GM21360 (cell line): ENCODE results near the gene MRPS27.
A peak's percentile ranks its signal among the peaks of the same experiment; 100 is the strongest.
"Not testable (repeated sequence)": the region's sequence is repeated elsewhere in the genome, so short reads cannot be mapped to it uniquely, and the experiment has no call there.

Experiments
- ATAC-seq: cut with Tn5 transposase; IDR thresholded peaks from one replicate; pipeline ENCODE4 v1.9.1; 2021; ENCODE audit warnings: mild to moderate bottlenecking, moderate library complexity; ENCODE audit not compliant: unreplicated experiment

The MRPS27 gene

DNA sequence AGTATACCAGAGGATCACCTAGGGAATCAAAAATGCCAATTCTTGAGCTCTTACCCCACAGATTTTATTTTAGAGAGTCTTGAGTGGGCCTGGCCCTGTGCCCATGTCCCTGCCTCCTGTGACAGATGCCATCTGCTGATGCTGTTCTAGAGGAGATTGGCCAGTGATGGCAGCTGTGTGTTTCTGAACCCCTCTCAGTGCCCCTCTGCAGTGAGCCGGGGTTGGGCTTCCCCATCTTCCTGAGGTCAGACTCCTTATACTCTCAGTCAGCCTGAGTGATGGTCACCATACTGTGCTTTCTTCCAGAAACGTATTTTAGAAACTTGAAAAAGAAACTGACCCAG, 6.2 kb upstream of the MRPS27 start:
- ATAC-seq = no peak

DNA sequence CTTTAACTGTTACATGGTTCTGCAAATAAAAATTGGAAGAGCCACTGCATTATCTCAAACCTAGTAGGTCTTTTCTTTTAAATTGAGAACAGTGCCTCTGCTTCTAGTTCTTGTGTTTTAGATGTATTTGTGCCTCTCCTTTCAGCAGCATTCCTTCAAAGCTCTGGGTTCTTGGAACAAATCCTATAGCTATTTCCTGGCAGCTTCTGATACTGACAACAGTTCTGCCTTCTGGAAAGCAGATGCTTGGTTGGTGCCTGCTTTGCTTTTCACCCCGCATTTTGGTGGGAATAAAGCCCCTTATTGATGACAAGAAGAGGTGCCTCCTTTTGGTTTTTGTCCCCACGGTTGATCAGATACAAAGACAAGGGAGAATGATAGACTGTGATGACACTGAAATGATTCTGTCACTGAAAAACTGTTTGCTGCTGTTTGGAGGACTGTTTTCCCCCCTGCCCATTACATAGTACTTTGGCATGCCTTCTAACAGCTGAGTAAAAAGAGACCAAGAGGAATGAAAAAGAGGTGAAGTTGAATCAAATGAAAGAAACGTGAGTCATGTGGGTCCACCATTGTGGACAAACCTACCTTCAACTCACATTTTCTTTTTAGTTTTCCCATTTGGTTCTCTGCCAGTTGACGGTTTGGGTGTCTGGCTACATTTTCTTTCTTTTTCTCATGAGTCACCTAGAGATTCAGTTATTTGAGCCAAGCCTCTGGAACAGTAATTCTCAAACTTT, 5.7 kb upstream of the MRPS27 start:
- ATAC-seq = no peak

DNA sequence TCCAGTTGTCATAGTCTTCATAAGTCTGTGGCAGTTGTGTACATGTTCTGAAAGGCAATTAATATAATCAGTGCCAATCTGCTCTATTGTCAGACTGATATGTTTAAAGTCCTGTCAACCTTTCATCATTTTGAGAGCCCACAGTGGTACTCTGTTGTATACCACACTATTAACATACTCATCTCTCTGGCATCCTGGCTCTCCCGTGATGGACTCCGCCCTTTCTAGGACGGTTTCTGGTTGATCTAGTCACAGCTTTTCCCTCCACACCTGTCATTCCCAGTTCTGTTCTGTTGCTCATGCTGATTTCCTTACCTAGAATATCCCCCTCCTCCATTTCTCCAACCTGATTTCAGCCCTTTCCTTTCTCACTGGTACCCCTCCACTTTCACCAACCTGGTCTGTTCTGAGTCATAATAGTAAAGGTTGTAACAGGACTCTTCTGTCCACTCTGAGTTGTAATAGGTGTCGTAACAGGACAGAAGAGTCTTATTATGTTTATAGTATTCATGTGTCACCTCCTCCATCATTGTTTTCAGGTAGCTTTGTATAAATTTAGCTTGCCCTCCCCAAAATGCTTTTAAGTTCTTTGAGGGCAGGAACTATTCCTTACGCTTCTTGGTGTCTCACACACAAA, 4.3 kb upstream of the MRPS27 start:
- no peak for ATAC-seq

DNA sequence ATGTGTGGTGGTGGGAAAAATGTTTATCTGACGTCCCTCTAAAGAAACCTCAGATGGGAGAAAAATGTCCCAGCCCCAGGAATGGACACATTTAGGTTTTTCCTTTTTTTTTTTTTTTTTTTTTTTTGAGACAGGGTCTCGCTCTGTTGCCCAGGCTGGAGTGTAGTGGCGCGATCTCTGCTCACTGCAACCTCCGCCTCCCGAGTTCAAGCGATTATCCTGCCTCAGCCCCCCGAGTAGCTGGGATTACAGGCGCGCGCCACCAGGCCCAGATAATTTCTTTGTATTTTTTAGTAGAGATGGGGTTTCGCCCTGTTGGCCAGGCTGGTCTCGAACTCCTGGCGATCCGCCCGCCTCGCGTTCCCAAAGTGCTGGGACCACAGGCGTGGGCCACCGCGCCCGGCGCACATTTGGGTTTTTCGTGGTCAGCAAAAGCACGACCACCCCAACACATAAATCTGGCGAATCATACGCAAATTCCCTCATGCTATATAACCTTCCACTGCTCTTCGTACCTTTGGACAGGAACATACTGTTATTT, 535 bp downstream of the MRPS27 start:
- not testable (repeated sequence) for ATAC-seq

DNA sequence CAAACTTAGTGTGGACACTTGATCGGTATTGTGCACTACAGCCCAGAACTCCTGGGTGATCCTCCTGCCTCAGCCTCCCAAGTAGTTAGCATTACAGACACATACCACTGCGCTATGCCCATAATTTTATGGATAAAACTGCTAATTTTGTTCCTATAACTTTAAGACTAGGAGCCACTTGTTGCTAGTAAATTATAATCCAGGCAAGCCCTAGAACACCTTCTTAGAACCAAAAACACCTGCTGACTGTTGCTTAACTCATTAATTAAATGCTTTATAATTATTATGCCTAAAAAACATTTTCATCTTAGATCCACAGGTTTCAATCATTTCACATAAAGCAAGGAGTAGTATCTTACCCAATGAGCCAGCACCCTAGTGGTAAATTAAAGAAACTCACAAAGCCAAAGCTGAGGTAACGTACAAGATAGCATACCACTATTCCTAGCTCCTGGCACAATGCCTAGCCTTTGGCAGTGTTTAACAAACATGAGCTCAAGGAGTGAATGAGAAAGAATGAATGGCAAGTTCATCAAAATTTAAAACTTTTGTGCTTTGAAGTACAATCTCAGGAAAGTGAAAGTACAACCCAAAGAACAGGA, 5.4 kb downstream of the MRPS27 start:
- ATAC-seq = no peak

DNA sequence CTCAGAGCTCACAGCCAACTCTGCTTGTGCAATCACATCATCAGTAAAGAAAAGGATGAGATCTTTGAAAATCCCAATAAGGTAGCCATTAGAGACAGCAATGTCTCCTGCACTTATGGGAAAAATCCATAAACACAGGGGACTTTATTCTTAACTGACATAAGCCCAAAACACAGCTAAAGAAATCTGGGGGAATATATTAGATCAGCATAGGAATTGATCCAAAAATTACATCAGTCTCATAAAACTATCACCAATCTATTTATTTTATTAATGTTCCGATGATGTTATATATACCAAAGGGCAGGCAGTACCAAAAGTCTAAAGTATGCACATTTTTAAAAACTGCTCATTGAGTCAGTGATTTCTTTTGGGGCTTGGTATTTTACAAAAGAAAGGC, 6.9 kb downstream of the MRPS27 start:
- no peak for ATAC-seq

DNA sequence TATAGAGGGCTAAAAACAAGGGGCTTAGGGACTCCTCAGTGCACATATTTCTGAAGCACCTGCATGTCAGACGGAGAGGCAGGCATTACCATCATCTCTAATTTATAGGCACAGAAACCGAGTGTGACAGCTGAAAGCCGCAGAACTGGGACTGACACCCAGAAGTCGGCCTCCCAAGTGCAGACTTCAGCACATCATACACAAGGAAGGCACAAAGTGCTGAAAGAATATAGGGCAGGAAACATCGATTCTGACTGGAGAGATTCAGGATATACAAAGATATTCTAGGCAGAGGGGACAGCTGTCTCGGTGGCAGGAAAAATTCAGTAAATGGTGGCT, 11.2 kb downstream of the MRPS27 start:
- no peak for ATAC-seq

DNA sequence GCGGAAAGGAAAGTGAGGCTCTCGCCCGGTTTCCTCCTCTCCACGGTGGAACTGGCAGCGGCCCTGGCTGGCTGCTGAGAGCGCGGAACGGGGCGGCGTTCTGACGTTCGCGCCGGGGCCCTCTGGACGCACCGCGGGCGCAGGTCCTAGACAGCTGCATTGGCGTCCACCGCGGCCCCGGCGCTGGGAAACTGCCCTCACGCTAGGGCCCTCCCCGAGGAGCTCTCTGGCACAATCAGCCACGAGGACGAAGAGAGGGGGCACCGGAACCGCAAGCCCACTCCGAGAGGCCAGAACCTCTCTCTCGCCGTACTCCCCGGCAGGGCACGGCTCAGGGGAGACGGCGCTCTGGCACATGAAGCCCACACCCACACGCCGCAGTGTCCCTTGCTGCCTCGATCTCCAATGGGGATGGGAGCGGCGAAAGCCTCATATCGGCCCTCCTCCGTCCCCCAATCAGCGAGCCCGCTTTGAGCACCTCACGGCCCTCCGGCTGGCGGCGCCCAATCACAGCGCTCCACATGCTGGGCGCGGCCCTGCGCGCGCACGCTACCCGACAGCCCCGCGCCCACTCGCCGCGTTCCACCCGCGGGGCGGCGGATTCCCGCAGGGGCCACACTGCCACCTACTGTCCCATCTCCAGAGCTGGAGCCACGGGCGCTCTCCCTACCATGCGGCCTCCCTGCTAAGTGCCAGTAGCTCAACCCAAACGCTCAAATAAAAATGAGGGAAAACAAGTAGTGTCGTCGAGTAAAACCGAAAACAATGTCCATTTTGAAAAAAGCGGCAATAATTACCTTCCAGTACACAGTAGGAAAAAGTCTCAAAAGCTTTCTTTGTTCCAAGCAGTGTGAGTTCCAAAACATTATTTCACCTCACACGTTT, 11.8 kb downstream of the MRPS27 start:
- ATAC-seq = peak; percentile 91

DNA sequence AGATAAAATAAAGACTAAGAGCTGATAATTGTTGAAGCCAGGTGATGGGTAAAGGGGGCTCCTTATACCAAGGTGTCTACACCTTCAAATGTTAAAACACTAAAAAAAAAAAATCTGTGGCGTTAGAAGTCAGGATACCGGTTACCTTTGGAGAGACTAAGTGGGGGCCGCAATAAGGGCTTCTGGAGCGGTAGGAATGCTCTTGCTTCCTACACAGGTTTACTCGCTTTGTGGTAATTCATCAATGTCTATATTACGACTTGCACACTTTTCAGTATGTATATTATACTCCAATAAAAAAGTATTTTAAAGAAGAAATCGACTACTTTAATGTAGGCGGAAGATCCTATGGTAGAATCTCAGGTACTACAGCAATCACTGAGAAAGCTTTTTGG, 12.5 kb downstream of the MRPS27 start:
- ATAC-seq = no peak

DNA sequence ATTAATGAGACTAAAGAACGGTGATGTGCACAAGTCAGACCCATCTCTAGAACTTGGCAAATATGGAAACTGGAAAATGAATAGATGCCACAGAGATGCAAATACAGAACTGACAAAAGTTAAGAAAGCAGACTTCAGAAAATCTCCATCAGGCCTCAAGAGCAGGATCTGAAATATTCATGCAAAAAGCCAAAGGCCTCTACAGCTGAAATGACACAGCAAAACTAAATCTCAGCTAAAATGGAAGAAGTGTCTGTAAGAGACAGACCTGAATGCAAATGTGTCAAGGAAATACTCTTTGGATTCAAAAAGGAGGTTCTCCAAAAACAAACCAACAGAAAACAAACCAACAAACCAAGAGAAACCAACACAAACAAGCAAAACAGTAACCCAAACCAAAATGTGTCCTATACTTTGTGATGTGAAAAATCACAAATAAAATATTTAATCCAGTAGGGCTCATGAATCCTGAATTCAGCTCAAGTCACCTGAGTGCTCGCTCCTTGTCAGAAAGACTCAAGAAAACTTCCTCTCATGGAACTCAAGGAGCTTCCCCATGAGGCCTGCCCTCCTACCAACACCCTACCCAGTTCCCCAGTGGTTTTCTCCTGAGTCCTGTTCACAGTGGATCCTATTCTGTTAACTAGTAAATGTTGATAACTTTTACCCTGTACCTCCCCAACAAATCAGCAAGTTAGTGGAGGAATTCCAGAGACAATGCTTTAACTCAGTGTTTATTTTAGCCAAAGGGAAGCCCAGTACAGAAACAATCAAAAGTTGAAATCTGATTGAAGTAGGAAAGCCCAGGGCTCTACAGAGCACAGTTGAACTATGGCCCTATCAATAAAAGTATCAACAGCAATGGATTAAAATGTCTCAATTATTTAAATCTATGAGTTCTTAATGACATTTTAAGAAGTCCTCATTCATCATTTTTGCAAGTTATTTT, 14.6 kb downstream of the MRPS27 start:
- ATAC-seq = no peak

DNA sequence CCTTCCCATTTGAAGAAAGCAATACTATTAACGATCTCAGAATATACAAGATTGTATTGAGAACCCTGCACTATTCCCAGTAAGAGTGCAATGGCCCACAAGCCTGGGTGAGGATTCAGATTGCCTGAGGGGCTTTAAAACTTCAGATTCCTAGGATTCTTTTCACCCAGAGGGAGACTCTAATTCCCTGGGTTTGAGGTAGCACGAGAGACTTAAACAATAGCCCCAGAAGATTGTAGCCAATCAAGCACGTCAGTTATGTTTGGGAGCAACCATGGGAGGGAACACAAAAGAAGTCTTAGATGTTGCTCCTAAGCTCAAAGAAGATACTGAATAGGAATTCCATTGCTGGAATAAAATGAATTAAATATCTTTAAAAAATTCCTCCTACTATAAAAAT, 17.9 kb downstream of the MRPS27 start:
- ATAC-seq = no peak

DNA sequence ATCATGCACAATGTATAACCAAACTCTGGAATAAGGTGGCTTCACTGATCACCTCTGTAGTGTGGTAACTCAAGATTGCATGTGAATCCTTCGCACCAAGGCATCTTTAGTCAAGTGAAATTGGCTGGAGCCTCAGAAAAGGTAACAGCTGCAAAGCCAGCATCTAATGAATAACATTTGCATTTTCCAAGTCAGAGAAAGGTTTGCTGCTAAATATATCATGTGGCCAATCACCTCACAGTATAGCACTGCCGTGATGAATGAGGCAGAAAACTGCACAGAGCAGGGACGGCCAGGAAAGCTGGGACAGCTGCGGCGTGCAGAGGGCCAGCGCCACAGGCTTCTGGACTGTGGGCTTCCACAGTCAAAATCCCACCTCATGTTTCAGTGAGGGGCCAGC, 18.5 kb downstream of the MRPS27 start:
- peak; percentile 53 for ATAC-seq

DNA sequence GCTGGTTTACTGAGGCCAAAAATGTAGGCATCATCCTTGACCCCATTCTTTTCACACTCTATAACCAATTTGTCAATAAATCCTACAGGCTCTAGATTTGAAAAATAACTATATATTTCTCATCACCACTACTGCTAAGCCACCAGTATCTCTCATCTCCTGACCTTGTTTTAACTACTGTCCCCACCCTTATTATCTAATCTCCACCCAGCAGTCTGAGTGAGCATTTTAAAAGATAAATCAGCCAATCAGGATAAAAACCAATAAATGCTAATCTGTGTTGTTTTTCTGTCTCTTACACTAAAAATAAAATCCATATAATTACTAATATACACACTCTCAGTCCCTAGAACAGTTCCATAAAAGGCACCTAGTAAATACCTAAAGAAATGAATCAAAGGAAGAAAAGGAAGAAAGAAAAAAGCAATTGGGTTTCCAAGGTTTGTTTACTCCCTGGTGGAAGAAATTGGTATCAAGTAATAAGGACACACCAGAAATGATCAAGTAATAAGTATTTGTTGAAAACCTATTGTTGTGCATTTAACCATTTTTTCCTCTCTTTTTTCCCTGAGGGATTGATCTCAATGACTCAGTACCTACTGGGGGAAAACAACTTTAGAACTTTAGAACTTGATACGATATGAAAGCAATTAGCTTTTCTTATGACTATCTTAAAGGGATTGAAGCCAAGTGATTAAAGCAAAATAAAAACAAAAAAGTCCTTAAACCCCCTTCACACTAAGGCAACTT, 19.3 kb downstream of the MRPS27 start:
- ATAC-seq = no peak

DNA sequence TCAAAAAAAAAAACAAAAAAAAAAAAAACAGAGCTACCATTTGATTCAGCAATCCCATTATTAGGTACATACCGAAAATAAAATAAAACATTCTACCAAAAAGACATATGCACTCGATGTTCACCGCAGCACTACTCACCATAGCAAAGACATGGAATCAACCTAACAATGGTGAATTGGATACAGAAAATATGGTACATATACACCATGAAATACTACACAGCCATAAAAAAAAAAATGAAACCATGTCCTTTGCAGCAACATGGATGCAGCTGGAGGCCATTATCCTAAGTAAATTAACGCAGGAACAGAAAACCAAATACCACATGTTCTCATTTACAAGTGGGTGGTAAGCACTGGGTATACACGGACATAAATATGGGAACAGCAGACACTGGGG, 21.3 kb downstream of the MRPS27 start:
- no peak for ATAC-seq

DNA sequence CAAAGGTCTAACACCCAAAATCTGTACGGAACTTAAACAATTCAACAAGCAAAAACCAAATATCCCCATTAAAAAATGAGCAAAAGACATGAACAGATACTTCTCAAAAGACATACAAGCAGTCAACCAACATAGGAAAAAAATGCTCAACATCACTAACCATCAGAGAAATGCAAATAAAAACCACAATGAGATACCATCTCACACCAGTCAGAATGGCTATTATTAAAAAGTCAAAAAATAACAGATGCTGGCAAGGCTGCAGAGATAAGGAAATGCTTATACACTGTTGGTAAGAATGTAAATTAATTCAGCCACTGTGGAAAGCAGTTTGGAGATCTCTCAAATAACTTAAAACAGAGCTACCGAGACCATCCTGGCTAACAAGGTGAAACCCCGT, 21.9 kb downstream of the MRPS27 start:
- not testable (repeated sequence) for ATAC-seq

DNA sequence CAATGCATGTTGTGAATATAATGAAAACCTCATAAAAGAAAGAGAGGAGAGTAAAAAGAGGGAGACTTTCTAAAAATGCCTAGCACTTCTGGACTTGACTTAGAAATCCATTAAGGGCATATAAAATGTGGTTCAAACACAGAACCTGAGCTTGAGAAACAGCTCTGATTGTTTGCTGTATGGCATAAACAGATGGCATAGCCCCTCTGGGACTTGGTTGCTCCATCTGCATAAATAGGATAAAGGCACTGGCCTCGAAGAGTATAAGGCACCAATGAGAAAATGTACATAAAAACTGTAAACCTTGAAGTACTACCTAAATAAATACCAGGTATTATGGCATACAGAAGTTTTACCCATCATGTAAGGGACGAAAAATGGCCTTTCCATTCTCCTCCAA, 23.8 kb downstream of the MRPS27 start:
- no peak for ATAC-seq

DNA sequence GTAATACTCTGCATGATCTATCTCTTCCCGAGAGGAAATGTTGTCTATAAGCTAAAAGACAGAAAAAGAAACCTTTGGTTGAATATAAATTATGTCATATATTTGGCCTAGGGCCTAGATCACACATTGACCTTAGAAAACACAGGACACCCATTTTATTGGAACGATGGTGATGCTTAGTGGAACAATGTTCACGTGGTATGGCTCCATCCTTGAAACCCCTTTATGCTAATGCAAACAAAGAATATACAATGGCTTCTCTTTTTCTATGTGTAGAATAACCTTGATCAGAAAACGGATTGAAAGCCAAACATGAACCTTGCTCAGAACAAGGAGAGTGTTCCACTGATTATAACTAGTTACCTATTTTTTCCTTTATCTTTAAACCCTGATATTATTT, 24.5 kb downstream of the MRPS27 start:
- ATAC-seq = no peak

DNA sequence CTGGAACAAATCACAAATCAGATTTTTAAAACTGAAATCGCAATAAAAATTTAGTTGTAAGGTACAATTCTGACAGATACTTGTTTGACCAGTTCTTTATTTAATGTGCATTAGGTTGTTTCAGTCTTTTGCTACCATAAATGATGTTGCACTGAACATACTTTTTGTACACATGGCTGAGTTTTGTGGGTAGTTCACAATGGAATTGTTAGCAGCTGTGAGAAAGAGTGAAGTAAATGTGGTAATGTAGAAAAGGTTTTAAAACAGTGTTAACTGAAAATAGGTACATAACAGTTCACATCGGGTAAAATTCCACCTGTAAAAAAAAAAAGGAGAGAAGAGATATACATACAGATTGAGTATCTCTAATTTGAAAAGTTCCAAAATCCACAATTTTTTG, 25.6 kb downstream of the MRPS27 start:
- ATAC-seq = no peak

DNA sequence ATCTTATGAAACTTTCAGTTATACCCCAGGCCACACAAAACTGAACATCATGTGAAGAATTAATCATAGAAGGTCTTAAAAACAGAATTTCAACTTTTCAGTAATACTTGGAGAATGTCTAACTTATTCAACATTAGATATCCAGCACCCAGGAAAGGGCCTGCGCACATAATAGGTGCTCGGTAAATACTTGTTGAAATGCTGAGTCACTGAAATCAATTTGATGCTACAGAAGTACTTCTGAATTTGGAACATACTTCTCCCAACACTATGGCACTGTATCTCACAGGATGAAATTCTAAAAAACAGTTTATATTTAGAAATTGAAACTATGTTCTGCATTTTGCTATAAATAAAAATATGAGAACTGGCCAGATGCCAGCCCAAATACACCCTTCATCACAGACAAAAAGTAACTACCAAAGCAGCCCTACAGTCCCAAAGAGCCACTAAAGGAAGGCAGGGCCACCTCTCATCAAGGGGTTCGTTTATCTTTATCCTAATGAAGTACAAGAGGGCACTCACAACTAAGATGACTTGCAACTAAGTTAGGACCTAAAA, 26.5 kb downstream of the MRPS27 start:
- ATAC-seq = no peak
